HEK293 (cell line): ENCODE results near the gene BCL7C.

ENCODE experiments used
- BCL6B ChIP-seq: fragments of 450-650 bp; formaldehyde crosslinking; IDR thresholded peaks from 2 replicates; pipeline ENCODE4 v1.5.1; 2017; ENCODE audit warnings: missing biosample characterization, missing genetic modification characterization
- GLI4 ChIP-seq: fragments of 450-650 bp; formaldehyde crosslinking; IDR thresholded peaks from 2 replicates; pipeline ENCODE4 v1.5.1; 2016; ENCODE audit warnings: missing biosample characterization, missing genetic modification characterization
- GLIS1 ChIP-seq: fragments of 450-650 bp; formaldehyde crosslinking; IDR thresholded peaks from 2 replicates; pipeline ENCODE4 v1.5.1; 2016; ENCODE audit warnings: missing biosample characterization, missing genetic modification characterization
- HOXA7 ChIP-seq: sonication (generic); formaldehyde crosslinking; IDR thresholded peaks from 2 replicates; pipeline ENCODE4 v1.8.1; 2022; ENCODE audit warnings: missing genetic modification reagents, borderline replicate concordance
- PATZ1 ChIP-seq: fragments of 450-650 bp; formaldehyde crosslinking; IDR thresholded peaks from 2 replicates; pipeline ENCODE4 v1.5.1; 2016; ENCODE audit warnings: missing biosample characterization, missing genetic modification characterization
- PBX3 ChIP-seq: sonication (generic); formaldehyde crosslinking; IDR thresholded peaks from 2 replicates; pipeline ENCODE4 v1.8.1; 2022; ENCODE audit warnings: mild to moderate bottlenecking, moderate library complexity, missing genetic modification reagents
- RBAK ChIP-seq: fragments of 450-650 bp; formaldehyde crosslinking; IDR thresholded peaks from 2 replicates; pipeline ENCODE4 v1.5.1; 2016; ENCODE audit warnings: missing biosample characterization, missing genetic modification characterization
- SALL2 ChIP-seq: fragments of 450-650 bp; formaldehyde crosslinking; IDR thresholded peaks from 2 replicates; pipeline ENCODE4 v1.5.0; 2017; ENCODE audit warnings: missing biosample characterization, mild to moderate bottlenecking, missing genetic modification characterization, borderline replicate concordance
- YY2 ChIP-seq: fragments of 450-650 bp; formaldehyde crosslinking; IDR thresholded peaks from 2 replicates; pipeline ENCODE4 v1.5.1; 2016; ENCODE audit warnings: missing biosample characterization, missing genetic modification characterization
- ZBTB10 ChIP-seq: fragments of 450-650 bp; formaldehyde crosslinking; IDR thresholded peaks from 2 replicates; pipeline ENCODE4 v1.5.1; 2016; ENCODE audit warnings: missing biosample characterization, missing genetic modification characterization
- ZBTB8A ChIP-seq: fragments of 450-650 bp; formaldehyde crosslinking; IDR thresholded peaks from 2 replicates; pipeline ENCODE4 v1.5.1; 2016; ENCODE audit warnings: missing biosample characterization, missing genetic modification characterization
- ZFP37 ChIP-seq: fragments of 450-650 bp; formaldehyde crosslinking; IDR thresholded peaks from 2 replicates; pipeline ENCODE4 v1.5.1; 2016; ENCODE audit warnings: missing biosample characterization, missing genetic modification characterization
- ZNF138 ChIP-seq: fragments of 450-650 bp; formaldehyde crosslinking; IDR thresholded peaks from 2 replicates; pipeline ENCODE4 v1.5.1; 2016; ENCODE audit warnings: missing biosample characterization, missing genetic modification characterization, borderline replicate concordance
- ZNF169 ChIP-seq: fragments of 450-650 bp; formaldehyde crosslinking; IDR thresholded peaks from 2 replicates; pipeline ENCODE4 v1.5.1; 2016; ENCODE audit warnings: missing biosample characterization, missing genetic modification characterization
- ZNF23 ChIP-seq: fragments of 450-650 bp; formaldehyde crosslinking; IDR thresholded peaks from 2 replicates; pipeline ENCODE4 v1.5.1; 2016; ENCODE audit warnings: missing biosample characterization, missing genetic modification characterization, borderline replicate concordance
- ZNF24 ChIP-seq: fragments of 450-650 bp; formaldehyde crosslinking; IDR thresholded peaks from 2 replicates; pipeline ENCODE4 v1.5.1; 2016; ENCODE audit warnings: missing biosample characterization, missing genetic modification characterization
- ZNF280C ChIP-seq: fragments of 450-650 bp; formaldehyde crosslinking; IDR thresholded peaks from 2 replicates; pipeline ENCODE4 v1.5.1; 2016; ENCODE audit warnings: missing biosample characterization, missing genetic modification characterization
- ZNF311 ChIP-seq: fragments of 450-650 bp; formaldehyde crosslinking; IDR thresholded peaks from 2 replicates; pipeline ENCODE4 v1.5.1; 2017; ENCODE audit warnings: missing biosample characterization, missing genetic modification characterization, borderline replicate concordance
- ZNF335 ChIP-seq: fragments of 450-650 bp; formaldehyde crosslinking; conservative IDR thresholded peaks from 2 replicates; pipeline ENCODE4 v1.5.1; 2016; ENCODE audit warnings: missing biosample characterization, missing genetic modification characterization
- ZNF354C ChIP-seq: fragments of 450-650 bp; formaldehyde crosslinking; IDR thresholded peaks from 2 replicates; pipeline ENCODE4 v1.5.1; 2016; ENCODE audit warnings: missing biosample characterization, missing genetic modification characterization, low read depth, borderline replicate concordance
- ZNF394 ChIP-seq: fragments of 450-650 bp; formaldehyde crosslinking; IDR thresholded peaks from 2 replicates; pipeline ENCODE4 v1.5.1; 2016; ENCODE audit warnings: missing biosample characterization, missing genetic modification characterization, mild to moderate bottlenecking, moderate library complexity, borderline replicate concordance
- ZNF48 ChIP-seq: fragments of 450-650 bp; formaldehyde crosslinking; IDR thresholded peaks from 2 replicates; pipeline ENCODE4 v1.5.1; 2016; ENCODE audit warnings: missing biosample characterization, missing genetic modification characterization
- ZNF510 ChIP-seq: fragments of 450-650 bp; formaldehyde crosslinking; IDR thresholded peaks from 2 replicates; pipeline ENCODE4 v1.5.1; 2018; ENCODE audit warnings: mild to moderate bottlenecking, missing genetic modification characterization, missing biosample characterization; ENCODE audit not compliant: insufficient replicate concordance
- ZNF610 ChIP-seq: fragments of 450-650 bp; formaldehyde crosslinking; IDR thresholded peaks from 2 replicates; pipeline ENCODE4 v1.5.1; 2016; ENCODE audit warnings: missing biosample characterization, missing genetic modification characterization, borderline replicate concordance
- ZNF621 ChIP-seq: fragments of 450-650 bp; formaldehyde crosslinking; IDR thresholded peaks from 2 replicates; pipeline ENCODE4 v1.5.1; 2017; ENCODE audit warnings: missing biosample characterization, missing genetic modification characterization
- ZNF701 ChIP-seq: fragments of 450-650 bp; formaldehyde crosslinking; IDR thresholded peaks from 2 replicates; pipeline ENCODE4 v1.5.1; 2016; ENCODE audit warnings: missing biosample characterization, missing genetic modification characterization
- ZNF747 ChIP-seq: fragments of 450-650 bp; formaldehyde crosslinking; IDR thresholded peaks from 2 replicates; pipeline ENCODE4 v1.5.1; 2016; ENCODE audit warnings: missing biosample characterization, missing genetic modification characterization
- ZNF843 ChIP-seq: fragments of 450-650 bp; formaldehyde crosslinking; IDR thresholded peaks from 2 replicates; pipeline ENCODE4 v1.5.1; 2016; ENCODE audit warnings: missing biosample characterization, missing genetic modification characterization
- ZSCAN5A ChIP-seq: fragments of 450-650 bp; formaldehyde crosslinking; IDR thresholded peaks from 2 replicates; pipeline ENCODE4 v1.5.1; 2016; ENCODE audit warnings: missing biosample characterization, missing genetic modification characterization

The BCL7C gene

GRCh38 chr16:30893744-30894539 is at the start of gene BCL7C (continued):
- TF ChIP-seq ZFP37 (tag by site-specific recombination), result no peak
- no peak for TF ChIP-seq ZNF701 (tag by site-specific recombination)
- TF ChIP-seq ZNF747, result no peak
- no peak for TF ChIP-seq ZNF311
- TF ChIP-seq SALL2, result no peak
- no peak for TF ChIP-seq ZNF510
- no peak for TF ChIP-seq ZBTB10 (tag by site-specific recombination)
- peak; percentile 87 for TF ChIP-seq ZSCAN5A (tag by site-specific recombination)
- peak; percentile 64 for TF ChIP-seq PATZ1 (tag by site-specific recombination)
- TF ChIP-seq ZBTB8A (tag by site-specific recombination), result peak; percentile 80
- no peak for TF ChIP-seq ZNF280C (tag by site-specific recombination)
- TF ChIP-seq ZNF394, result no peak
- TF ChIP-seq ZNF335, result peak; percentile 42
- no peak for TF ChIP-seq GLI4 (tag by site-specific recombination)
- TF ChIP-seq ZNF843 (tag by site-specific recombination), result peak; percentile 51; the same call in 1 of the 2 replicates
- peak; percentile 66; the same call in 1 of the 2 replicates for TF ChIP-seq ZNF610 (tag by site-specific recombination)
- peak; percentile 90 for TF ChIP-seq ZNF24 (tag by site-specific recombination)
- TF ChIP-seq RBAK (tag by site-specific recombination), result no peak
- TF ChIP-seq ZNF48, result no peak
- peak; percentile 97 for TF ChIP-seq PBX3 (CRISPR knock-in tag)
- no peak for TF ChIP-seq ZNF169
- no peak for TF ChIP-seq YY2
- no peak for TF ChIP-seq ZNF138
- TF ChIP-seq HOXA7 (CRISPR knock-in tag), result no peak
- TF ChIP-seq BCL6B (tag by site-specific recombination), result no peak
- no peak for TF ChIP-seq ZNF23
- TF ChIP-seq ZNF621, result no peak
- no peak for TF ChIP-seq ZNF354C (tag by site-specific recombination)
- TF ChIP-seq GLIS1 (tag by site-specific recombination), result no peak; the same call in 1 of the 2 replicates
